Measurements from ENCODE around the gene GOLGA6L2.

- no peak for TF ChIP-seq HDAC2 (IDR thresholded peaks at IDR 0.05; ENCODE audit: borderline replicate concordance in 1 of 2, low read depth in 2 of 2, low read length in 2 of 2)
- TF ChIP-seq, protein P1, sequence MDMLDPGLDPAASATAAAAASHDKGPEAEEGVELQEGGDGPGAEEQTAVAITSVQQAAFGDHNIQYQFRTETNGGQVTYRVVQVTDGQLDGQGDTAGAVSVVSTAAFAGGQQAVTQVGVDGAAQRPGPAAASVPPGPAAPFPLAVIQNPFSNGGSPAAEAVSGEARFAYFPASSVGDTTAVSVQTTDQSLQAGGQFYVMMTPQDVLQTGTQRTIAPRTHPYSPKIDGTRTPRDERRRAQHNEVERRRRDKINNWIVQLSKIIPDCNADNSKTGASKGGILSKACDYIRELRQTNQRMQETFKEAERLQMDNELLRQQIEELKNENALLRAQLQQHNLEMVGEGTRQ (IDR thresholded peaks at IDR 0.05; ENCODE audit: low read length): no peak
Observed at GRCh38 chr15:23422946-23423708, 23.9 kb downstream of the GOLGA6L2 start.

Measured in H1 (cell line).